GM12865 (cell line): Measurements from ENCODE around the gene EXT2.

Source experiments
- DNase-seq: peaks from one replicate; pipeline ENCODE4 v3.0.0; 2010; ENCODE audit warnings: low read depth
- H3K4me3 ChIP-seq: 2 replicates; pipeline ENCODE4 v1.5.1; 2011; ENCODE audit warnings: mild to moderate bottlenecking, low read depth, low read length, control low read depth
- TF ChIP-seq, protein P1 (sequence below): IDR thresholded peaks from 2 replicates; pipeline ENCODE4 v1.5.1; 2011; ENCODE audit warnings: low read length, control low read depth, low read depth, inconsistent platforms; ENCODE audit not compliant: insufficient read depth; ENCODE audit errors: missing control alignments

EXT2 gene

DNA sequence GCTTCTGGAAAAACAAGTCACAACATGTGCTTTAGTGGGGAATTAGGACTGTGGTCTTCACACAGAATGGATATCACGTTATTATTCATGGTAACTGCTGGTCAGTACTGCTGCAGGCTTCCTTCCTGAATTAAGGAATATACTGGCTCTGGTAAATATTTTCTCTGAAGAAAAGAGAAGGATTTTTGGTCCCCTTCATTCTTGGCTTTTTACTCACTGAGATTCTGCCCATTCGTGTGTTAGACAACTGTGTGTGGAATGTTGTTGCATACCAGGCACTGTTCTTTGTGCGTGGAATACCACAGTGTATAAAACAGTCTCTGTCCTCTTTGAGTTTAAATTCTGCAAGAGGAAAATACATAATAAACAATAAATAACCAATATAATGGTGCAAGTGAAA is 134.1 kb downstream of the EXT2 start:
- TF ChIP-seq, protein P1, sequence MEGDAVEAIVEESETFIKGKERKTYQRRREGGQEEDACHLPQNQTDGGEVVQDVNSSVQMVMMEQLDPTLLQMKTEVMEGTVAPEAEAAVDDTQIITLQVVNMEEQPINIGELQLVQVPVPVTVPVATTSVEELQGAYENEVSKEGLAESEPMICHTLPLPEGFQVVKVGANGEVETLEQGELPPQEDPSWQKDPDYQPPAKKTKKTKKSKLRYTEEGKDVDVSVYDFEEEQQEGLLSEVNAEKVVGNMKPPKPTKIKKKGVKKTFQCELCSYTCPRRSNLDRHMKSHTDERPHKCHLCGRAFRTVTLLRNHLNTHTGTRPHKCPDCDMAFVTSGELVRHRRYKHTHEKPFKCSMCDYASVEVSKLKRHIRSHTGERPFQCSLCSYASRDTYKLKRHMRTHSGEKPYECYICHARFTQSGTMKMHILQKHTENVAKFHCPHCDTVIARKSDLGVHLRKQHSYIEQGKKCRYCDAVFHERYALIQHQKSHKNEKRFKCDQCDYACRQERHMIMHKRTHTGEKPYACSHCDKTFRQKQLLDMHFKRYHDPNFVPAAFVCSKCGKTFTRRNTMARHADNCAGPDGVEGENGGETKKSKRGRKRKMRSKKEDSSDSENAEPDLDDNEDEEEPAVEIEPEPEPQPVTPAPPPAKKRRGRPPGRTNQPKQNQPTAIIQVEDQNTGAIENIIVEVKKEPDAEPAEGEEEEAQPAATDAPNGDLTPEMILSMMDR: no peak
- no peak for DNase-seq

DNA sequence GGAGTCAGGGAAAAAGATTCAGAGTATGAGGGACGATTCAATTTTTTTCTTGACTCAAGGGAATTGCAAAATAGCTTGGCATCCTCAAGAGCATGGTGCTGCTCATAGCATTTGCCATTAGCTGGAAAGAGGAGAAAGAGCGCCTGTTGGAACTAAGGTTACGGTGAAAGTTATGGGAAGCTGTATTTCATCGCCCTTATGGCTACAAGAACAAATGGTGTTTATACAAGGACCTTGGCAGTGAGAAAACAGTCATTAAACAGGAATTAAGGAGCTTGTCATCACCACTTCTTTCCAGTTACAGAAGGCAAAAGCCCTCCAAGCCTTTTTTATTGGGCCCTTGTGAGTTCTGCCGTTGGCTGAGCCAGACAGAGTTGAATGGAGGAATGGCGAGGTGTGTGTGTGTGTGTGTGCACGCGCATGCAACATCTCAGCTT is 140.3 kb downstream of the EXT2 start:
- no peak for DNase-seq
- H3K4me3 ChIP-seq: no peak overlapping the region
- TF ChIP-seq, protein P1: no peak

More for the DNA sequence above, 134.1 kb downstream of the EXT2 start:
- no peak overlapping the region for H3K4me3 ChIP-seq

DNA sequence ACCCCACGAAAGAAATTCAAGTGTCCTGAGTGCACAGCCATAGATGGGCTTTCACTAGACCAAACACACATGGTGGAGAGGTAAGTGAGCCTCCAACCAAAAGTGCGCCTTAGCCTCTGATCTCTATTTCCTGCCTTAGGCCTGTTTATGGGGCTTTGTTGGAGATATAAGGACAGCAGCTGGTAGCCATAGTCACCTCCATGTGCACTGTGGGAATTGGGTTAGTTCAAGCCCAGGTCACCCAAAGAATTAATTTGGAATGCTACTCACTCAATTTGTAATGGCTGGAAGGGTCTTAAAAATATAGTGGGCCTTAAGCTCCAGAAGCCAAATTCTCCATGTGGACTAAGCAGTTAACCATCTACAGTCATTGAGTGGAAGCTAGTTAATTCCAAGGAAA is 140.8 kb downstream of the EXT2 start:
- DNase-seq: no peak
- TF ChIP-seq, protein P1: no peak
- H3K4me3 ChIP-seq: no peak overlapping the region

DNA sequence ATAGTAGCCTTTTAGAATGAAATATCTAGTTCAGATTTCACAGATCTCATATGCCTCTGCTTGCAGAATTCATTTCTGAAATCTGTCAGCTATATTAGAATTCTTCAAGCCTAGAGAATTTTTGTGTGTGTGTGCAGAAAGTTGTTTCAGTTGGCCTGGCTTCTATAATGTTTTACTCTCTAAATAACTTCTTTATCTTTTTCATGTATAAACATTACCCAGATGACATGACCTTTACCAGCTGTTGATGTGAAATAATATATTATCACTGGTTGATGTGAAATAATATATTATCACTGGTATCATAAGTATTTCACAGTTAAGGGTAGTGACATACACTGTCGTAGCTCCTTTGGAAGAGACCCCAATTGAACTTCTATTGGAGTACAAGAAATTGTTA is 141.7 kb downstream of the EXT2 start:
- no peak overlapping the region for H3K4me3 ChIP-seq
- TF ChIP-seq, protein P1: no peak
- DNase-seq: no peak

DNA sequence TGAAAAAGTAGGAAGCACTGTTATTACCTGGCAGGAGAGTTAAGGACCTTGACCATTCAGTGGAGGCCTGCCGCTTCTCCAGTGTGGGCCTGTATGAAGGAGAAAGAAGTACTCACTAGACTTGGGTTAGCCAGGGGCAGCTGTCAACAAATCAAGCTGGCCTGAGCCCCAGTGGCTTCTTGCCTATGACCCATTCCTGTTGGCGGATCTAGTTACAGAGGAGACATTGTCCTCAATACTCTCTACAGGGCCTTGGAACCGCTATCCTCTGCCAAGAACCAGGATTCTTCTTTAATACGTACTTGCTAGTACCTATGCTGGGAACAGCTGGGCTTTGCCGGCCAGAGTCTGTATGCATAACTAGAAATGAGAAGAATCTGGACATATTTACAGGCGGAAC is 146.4 kb downstream of the EXT2 start:
- no peak for DNase-seq
- TF ChIP-seq, protein P1: no peak

DNA sequence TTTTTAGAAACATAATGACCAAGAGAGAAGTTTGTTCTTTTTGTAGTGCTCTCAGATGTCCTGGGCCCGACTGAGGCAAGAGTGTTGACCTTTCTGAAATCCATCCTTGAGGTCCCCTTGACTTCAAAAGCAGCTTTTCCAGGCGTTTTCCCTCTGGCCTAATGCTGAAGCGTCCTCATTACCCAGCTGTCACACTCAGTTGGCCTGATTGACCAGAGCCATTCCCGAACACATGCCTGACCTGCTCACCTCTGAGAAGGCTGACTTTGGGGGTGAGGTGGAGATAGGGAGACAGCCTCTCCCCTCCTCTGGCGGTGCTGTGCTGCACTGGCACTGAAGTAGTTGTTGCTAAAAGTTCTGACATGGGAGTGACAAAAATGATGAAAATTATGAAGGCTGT is 147.6 kb downstream of the EXT2 start:
- no peak overlapping the region for H3K4me3 ChIP-seq
- TF ChIP-seq, protein P1: no peak
- DNase-seq: no peak

More for the DNA sequence above, 146.4 kb downstream of the EXT2 start:
- H3K4me3 ChIP-seq: no peak overlapping the region

DNA sequence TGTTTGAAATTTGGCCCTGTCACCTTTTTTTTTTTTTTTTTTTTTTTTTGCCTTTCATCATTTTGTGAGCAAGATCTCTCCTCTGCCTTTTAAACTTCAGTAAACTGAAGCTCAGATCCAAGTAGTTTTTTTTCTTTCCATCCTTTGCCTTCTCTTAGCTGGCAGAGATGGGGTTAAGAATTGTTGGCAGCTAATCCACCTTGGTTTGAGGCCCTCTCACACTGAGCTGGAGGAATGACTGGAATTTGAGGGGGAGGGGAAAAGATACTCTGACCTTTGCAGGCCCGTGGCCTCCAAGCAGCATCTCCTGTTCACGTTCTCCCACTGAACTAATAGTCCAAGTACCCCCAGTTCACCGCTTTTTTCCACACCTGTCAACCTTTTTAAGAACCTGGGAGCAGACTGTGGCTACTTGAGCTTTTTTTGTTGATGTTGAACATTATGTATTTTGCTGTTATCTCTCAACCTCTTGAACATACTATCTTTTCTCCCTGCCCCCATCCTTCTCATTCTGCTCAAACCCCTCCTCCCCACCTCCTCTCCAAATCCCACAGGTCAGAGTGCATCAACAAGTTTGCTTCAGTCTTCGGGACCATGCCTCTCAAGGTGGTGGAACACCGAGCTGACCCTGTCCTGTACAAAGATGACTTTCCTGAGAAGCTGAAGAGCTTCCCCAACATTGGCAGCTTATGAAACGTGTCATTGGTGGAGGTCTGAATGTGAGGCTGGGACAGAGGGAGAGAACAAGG is 148.3 kb downstream of the EXT2 start:
- TF ChIP-seq, protein P1: no peak
- DNase-seq: no peak
- no peak overlapping the region for H3K4me3 ChIP-seq
